ENCODE measurements around the gene OR2B6. TPM values are rescaled to one million over a fixed set of nuclear protein-coding genes. Genes with fewer than 3 reads are reported as not detected.

The OR2B6 gene
- total RNA-seq, 1 donor from 2014 or later: not detected

DNA sequence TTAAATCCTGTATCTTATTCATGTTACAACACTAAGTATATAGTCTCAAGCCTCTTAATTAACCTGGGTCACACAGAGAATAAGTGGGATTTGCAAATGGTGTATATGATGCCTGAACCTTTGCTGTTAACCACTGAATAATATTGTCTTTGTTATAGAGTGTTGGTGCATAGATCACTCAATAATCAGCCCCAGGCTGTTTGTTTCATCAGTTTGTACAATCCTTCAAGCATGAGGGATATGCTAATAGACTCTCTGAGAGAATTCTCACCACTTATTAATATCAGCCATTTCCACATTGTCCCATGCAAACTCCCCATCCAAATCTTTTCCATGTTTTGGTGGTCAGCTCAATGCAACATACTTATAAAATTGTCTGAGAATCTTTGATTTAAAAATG, 21.7 kb downstream of the OR2B6 start:
- TF ChIP-seq, protein P1, sequence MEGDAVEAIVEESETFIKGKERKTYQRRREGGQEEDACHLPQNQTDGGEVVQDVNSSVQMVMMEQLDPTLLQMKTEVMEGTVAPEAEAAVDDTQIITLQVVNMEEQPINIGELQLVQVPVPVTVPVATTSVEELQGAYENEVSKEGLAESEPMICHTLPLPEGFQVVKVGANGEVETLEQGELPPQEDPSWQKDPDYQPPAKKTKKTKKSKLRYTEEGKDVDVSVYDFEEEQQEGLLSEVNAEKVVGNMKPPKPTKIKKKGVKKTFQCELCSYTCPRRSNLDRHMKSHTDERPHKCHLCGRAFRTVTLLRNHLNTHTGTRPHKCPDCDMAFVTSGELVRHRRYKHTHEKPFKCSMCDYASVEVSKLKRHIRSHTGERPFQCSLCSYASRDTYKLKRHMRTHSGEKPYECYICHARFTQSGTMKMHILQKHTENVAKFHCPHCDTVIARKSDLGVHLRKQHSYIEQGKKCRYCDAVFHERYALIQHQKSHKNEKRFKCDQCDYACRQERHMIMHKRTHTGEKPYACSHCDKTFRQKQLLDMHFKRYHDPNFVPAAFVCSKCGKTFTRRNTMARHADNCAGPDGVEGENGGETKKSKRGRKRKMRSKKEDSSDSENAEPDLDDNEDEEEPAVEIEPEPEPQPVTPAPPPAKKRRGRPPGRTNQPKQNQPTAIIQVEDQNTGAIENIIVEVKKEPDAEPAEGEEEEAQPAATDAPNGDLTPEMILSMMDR (IDR thresholded peaks at IDR 0.05; ENCODE audit: unreplicated experiment): no peak
- DNase-seq (ENCODE audit: low spot score in 2 of 2, unreplicated experiment in 2 of 2): no peak
- H3K27ac Mint-ChIP-seq: no peak overlapping the region
- peaks cover 57% of the 10 kb centered on the region for H3K27me3 Mint-ChIP-seq (ENCODE audit: low read depth)
- H3K4me3 Mint-ChIP-seq: no peak overlapping the region
- H3K4me1 Mint-ChIP-seq: no peaks in the 10 kb centered on the region
- H3K9me3 Mint-ChIP-seq: no peaks in the 10 kb centered on the region
- no peaks in the 10 kb centered on the region for H3K36me3 Mint-ChIP-seq

- Mint-ChIP-seq H3K27me3 (ENCODE audit: low read depth) (peaks cover 59% of the 10 kb centered on the region), H3K9me3 (no peaks in the 10 kb centered on the region), H3K4me3 (no peak overlapping the region), H3K36me3 (no peaks in the 10 kb centered on the region), H3K4me1 (no peaks in the 10 kb centered on the region), H3K27ac (no peak overlapping the region)
- TF ChIP-seq, protein P1 (IDR thresholded peaks at IDR 0.05; ENCODE audit: unreplicated experiment): no peak
- no peak for DNase-seq (ENCODE audit: low spot score in 2 of 2, unreplicated experiment in 2 of 2)
These were observed 23.1 kb downstream of the OR2B6 start for GRCh38 chr6:27980111-27980510.

DNA sequence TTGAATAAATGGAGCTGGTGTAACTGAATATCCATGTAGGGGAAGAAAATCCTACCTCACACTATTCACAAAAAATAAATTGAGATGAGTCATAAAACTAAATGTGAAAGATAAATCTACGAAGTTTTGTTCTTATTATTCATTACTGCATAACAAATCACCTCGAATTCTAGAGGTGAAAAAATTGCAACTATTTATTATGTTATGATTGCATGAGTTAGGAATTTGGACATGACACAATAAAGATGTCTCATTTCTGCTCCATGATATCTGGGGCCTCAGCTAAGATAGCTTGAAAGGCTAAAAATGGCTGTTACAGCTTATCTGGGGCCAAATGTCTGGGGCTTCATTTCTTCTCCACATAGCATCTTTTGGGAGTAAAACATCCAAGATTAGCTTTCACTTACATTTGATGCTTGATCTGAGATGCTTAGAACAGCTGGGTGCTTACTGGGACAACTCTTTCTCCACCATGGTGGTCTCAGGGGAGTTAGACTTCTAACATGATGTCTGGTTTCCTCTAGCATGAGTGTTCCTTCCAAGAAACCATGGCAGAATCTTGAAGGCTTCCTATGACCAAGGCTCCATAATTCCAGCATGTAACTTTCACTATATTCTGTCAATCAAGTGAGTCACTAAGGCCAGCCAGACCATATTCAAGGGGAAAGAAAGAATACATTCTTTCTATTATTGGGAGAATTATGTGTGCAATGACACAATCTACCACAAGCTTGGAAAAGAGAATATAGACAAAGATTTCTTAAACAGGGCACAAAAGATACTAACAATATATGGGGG, 30.1 kb downstream of the OR2B6 start:
- DNase-seq (ENCODE audit: low spot score in 2 of 2, unreplicated experiment in 2 of 2): no peak
- Mint-ChIP-seq H3K4me1 (no peaks in the 10 kb centered on the region), H3K27ac (no peak overlapping the region), H3K9me3 (no peaks in the 10 kb centered on the region), H3K27me3 (ENCODE audit: low read depth) (peaks cover 63% of the 10 kb centered on the region), H3K36me3 (no peaks in the 10 kb centered on the region), H3K4me3 (no peak overlapping the region)
- TF ChIP-seq, protein P1 (IDR thresholded peaks at IDR 0.05; ENCODE audit: unreplicated experiment): no peak

- Mint-ChIP-seq H3K27ac (peak overlapping the region; percentile 4), H3K4me3 (no peak overlapping the region), H3K9me3 (no peaks in the 10 kb centered on the region), H3K27me3 (ENCODE audit: low read depth) (peaks cover 69% of the 10 kb centered on the region), H3K36me3 (no peaks in the 10 kb centered on the region), H3K4me1 (no peaks in the 10 kb centered on the region)
- DNase-seq (ENCODE audit: low spot score in 2 of 2, unreplicated experiment in 2 of 2): no peak
- TF ChIP-seq, protein P1 (IDR thresholded peaks at IDR 0.05; ENCODE audit: unreplicated experiment): no peak
These were observed 37.6 kb downstream of the OR2B6 start for GRCh38 chr6:27994616-27995015.

DNA sequence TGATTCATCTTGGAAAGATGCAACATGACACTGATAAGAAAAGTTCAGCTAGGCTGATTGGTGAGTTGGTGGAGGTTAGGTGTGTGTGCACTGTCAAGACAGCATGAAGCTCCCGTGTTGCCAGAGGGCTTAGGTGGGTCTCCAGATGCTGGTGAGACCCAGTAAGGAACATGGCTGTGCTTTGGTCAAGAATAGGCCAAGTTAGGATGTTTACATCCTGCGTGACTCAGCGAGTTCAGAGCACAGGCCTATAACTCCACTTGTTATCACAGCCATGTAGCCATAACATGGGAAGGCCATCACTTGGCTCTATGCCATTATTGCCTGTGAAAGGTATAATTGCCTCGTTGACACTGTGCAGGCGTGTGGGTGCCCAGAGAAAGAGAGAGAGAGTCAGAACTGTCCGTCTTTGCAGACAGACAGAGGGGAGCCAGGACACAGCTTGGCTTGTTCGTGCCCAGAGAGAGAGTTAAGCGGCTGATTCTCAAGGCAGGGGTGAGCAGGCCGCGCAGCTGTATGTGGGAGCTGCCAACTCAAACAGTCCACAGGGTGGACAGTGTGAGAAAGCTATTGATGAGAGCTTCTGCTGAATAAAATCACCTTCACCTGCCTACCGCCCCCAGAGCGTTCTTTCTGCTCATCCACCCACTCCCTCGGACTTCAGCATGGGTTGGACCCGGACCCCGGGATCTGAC, 43.5 kb downstream of the OR2B6 start:
- no peak overlapping the region for H3K27ac Mint-ChIP-seq
- peaks cover 26% of the 10 kb centered on the region for H3K27me3 Mint-ChIP-seq (ENCODE audit: low read depth)
- H3K36me3 Mint-ChIP-seq: no peaks in the 10 kb centered on the region
- no peak overlapping the region for H3K4me3 Mint-ChIP-seq
- no peak for DNase-seq (ENCODE audit: low spot score in 2 of 2, unreplicated experiment in 2 of 2)
- peaks cover 18% of the 10 kb centered on the region for H3K4me1 Mint-ChIP-seq
- TF ChIP-seq, protein P1 (IDR thresholded peaks at IDR 0.05; ENCODE audit: unreplicated experiment): no peak
- H3K9me3 Mint-ChIP-seq: no peaks in the 10 kb centered on the region
